ENCODE results near the gene CSNK2A1.

Gene CSNK2A1

DNA sequence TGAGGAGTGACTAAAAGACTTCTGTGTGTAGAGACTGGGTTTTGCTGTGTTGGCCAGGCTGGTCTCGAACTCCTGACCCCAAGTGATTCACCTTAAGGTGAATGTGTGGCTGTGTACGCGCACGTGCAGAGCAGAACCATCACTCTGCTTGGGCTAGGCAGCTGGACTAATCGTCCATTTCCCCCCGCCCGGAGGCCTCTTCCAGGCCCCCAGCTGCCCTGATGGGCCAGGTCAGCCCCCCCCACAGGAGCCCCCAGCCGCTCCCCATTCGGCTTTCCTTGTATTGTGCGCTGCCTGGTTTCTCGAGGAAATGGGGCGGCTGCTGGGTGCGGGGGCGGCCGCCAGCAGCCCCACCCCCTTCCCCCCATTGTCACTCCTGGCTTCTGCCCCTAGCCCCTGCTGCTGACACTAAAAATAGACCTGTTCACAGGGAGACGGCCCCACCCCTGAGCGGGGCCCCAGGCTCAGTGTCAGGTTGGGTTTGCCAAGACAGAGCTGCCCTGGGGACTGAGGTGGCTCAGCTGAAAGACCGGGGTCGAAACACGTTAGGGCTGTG lies 24.6 kb upstream of the CSNK2A1 start:
- DNase-seq (ENCODE audit: low read depth in 2 of 3, low spot score in 1 of 3): no peak

GRCh38 chr20:564192-564591 lies 20.6 kb upstream of the CSNK2A1 start:
- DNase-seq (ENCODE audit: low read depth in 2 of 3, low spot score in 1 of 3): no peak

GRCh38 chr20:563187-563586 lies 19.6 kb upstream of the CSNK2A1 start:
- no peak for DNase-seq (ENCODE audit: low read depth in 2 of 3, low spot score in 1 of 3)

DNA sequence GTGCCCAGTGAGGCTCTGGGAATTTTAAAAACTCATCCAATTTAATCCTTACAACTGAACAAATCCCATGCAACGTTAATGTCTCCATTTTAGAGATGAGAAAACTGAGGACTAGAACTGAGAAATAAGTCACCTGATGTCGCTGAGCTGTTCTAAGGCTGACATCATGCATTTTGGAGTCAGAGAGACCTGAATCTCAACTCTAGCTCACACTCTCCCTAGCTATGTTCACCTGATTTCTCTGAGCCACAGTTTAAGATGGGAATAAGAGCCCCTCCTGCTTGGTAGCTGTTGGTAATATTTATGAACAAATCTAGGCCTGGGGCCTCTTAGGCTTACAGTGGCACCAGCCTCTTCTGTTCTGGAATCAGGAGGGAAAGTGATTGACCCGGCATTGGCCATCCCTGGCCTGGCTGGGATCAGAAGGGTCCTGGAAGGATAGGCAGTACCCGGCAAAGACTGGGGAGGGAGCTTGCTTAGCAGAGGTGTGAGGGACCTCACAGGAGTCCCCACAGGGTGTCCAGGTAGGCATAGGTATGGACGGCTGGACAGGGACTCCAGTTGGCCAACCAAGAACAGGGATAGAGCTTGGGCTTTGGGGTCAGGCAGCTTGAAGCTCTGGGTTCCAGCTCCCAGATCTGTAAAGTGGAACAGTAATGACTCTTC lies 18.8 kb upstream of the CSNK2A1 start:
- no peak for DNase-seq (ENCODE audit: low read depth in 2 of 3, low spot score in 1 of 3)

GRCh38 chr20:561437-562231 lies 18.0 kb upstream of the CSNK2A1 start:
- peak; percentile 16 to 56 (median 32) for DNase-seq (ENCODE audit: low read depth in 2 of 3, low spot score in 1 of 3)

- DNase-seq (ENCODE audit: low read depth in 2 of 3, low spot score in 1 of 3): no peak
Observed at GRCh38 chr20:560680-561079, 17.1 kb upstream of the CSNK2A1 start.

DNA sequence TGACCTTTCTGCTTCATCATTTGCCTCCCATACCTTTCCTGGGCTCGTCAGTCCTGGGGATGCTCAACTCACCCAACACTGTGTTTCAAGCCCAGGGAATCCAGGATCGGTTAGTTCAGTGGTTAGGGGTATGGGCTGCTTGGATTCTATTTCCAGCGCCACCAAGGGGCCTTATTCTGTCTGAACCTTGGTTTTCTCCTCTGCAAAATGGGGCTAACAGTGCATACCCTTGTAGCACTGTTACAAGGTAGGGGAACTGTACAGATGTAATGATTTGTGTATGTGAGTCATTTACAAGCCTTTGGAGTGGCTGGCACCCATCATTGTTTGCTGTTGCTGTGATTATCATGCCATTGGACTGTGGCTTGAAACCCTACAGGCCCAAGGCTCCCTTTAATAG lies 14.5 kb upstream of the CSNK2A1 start:
- DNase-seq (ENCODE audit: low read depth in 2 of 3, low spot score in 1 of 3): no peak

GRCh38 chr20:556984-557383 lies 13.4 kb upstream of the CSNK2A1 start:
- no peak for DNase-seq (ENCODE audit: low read depth in 2 of 3, low spot score in 1 of 3)

- DNase-seq (ENCODE audit: low read depth in 2 of 3, low spot score in 1 of 3): no peak
Observed at GRCh38 chr20:555976-556385, 12.4 kb upstream of the CSNK2A1 start.

- DNase-seq (ENCODE audit: low read depth in 2 of 3, low spot score in 1 of 3): no peak
Observed at GRCh38 chr20:550611-551010, 7.0 kb upstream of the CSNK2A1 start.

DNA sequence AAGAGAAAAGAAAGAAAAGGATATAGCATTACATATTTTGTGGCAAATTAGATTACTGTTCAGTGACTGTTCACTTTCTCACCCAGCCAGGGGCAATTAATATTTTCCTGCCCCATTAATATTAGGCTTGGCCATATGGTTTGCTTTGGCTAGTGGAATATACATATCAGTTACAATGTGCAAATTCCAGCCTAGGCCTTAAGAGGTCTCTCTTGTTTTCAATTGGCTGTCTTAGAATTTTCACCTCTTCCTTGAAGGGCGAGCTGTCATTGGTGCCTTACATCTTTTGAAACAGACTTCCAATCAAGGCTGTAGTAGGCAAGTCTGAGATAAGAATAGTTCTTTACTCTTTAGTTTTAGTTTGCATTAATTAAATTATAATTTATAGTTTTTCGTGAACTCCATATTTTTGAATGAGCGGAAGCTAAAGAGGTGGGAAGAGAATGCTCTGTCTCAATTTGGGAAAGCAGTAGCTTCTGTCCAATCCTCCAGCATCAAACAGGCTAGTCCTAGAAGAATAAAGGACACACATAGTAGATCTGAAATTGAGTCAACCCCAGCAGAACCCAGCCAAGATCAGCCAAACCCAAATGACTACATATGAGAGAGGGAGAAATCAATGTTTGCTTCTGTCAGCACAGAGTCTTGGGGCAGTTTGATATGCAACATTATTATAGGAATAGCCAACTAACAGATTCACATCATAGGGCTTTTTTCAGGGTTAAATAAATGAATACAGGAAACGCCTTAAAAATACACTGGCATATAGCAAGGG lies 6.3 kb upstream of the CSNK2A1 start:
- no peak for DNase-seq (ENCODE audit: low read depth in 2 of 3, low spot score in 1 of 3)

GRCh38 chr20:548906-549305 lies 5.3 kb upstream of the CSNK2A1 start:
- DNase-seq (ENCODE audit: low read depth in 2 of 3, low spot score in 1 of 3): no peak

- no peak for DNase-seq (ENCODE audit: low read depth in 2 of 3, low spot score in 1 of 3)
Observed at GRCh38 chr20:547394-547793, 3.8 kb upstream of the CSNK2A1 start.

DNA sequence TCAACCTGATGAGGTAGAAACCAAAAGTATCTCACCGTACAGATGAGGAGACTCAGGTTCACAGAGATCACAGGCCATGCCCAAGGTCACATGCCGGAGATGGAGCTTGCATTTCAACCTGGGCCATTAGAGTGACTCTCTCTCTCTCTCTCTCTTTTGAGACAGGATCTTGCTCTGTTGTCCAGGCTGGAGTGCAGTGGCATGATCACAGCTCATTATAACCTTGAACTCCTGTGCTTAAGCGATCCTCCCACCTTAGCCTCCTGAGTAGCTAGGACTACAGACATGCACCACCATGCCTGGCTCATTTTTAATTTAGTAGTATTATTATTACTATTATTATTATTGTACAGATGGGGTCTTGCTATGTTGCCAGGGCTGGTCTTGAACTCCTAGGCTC lies 2.8 kb upstream of the CSNK2A1 start:
- no peak for DNase-seq (ENCODE audit: low read depth in 2 of 3, low spot score in 1 of 3)

GRCh38 chr20:544153-544725 lies 649 bp upstream of the CSNK2A1 start:
- no peak for DNase-seq (ENCODE audit: low read depth in 2 of 3, low spot score in 1 of 3)

DNA sequence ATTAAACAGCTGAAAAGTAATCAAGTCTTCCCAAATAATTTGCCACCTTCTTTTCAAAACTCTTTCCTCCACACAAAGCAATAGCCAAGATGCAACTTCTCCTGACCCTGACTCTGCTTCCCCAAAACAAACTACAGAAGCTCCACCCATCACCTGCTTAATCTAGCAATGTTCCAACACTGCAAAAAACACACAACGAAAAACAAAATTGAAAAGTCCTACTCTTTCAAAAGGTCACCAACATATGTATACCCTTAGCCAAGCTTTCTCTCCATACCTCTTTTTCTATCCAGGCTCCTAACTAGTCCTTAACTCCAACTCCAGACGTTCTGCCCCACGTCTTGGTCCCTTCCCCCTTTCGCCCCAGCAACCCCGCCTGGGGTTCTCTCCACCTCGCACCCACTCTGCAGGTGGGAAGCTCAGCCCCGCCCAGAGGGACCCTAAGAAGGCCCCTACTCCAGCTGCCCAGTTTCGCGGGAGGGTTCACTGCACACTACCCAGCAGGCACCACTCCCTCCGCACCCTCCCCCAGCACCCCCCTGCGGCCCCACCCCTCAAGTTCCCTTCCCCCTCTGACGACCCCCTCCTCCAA lies 717 bp downstream of the CSNK2A1 start:
- peak in 2 of 3 donors; percentile 2 to 8 for DNase-seq (ENCODE audit: low read depth in 2 of 3, low spot score in 1 of 3)

DNA sequence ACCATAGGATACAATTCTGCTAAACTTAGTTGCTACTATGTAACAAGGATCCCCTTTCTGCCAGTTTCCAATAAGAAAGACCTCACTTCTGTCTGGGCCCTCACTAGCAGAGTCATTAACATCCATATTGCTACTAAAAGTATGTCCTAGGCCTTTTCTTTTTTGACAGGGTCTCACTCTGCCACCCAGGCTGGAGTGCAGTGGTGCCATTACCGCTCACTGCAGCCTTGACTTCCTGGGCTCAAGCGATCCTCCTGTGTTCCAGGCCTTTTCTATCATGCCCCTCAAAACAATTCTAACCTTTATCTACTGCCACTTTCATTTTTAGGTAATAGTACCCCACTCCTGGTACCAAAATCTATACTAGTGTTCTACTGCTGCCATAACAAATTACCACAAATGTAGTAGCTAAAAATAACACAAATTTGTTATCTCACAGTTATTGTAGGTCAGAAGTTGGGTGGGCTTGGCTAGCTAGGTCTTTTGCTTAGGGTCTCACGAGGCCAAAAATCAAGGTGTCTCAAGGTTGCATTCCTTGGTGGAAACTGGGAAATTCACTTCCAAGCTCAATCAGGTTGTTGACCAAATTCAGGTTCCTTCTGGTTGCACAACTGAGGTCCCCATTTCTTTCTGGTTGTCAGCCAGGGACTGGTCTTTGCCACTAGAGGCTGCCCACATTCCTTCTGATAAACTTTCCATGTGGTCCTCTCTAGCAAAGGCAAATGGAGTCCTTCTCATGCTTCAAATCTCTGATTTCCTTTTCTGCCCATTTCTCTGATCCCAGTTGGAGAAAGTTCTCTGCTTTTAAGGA lies 3.0 kb downstream of the CSNK2A1 start:
- no peak for DNase-seq (ENCODE audit: low read depth in 2 of 3, low spot score in 1 of 3)

DNA sequence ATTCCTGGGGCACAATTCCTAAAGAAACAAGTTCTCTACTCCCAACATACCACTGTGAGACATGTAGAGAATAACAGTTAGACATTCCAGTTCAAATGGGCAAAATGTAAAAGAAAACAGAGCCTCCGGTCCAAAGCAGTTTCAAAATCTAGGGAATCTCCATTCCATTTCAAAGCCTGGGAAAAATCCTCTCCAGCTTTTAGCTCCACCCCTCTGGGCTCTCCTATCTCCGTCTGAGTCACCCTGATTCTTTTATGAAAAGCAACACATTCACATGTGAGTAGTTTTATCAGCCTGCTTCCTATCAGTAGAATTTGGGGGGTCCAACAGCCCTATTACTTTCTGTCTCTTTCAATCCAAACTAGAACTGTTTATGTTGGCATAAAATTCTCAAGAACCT lies 3.7 kb downstream of the CSNK2A1 start:
- DNase-seq (ENCODE audit: low read depth in 2 of 3, low spot score in 1 of 3): no peak

GRCh38 chr20:539191-539590 lies 4.4 kb downstream of the CSNK2A1 start:
- no peak for DNase-seq (ENCODE audit: low read depth in 2 of 3, low spot score in 1 of 3)

DNA sequence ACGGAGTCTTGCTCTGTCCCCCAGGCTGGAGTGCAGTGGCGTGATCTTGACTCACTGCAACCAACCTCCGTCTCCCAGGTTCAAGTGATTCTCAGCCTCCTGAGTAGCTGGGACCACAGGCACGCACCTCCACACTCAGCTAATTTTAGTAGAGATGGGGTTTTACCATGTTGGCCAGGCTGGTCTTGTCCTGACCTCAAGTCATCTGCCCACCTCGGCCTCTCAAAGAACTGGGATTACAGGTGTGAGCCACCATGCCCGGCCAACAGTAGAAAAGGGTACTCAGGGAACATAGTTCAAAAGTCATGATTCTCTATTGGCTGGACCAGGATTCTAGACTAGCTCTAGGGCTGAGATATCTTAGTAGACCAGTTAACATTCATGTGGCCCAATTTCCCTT lies 5.6 kb downstream of the CSNK2A1 start:
- DNase-seq (ENCODE audit: low read depth in 2 of 3, low spot score in 1 of 3): no peak

All from stimulated activated CD4-positive, alpha-beta T cell treated with anti-CD3 and anti-CD28 coated beads, Interleukin-12 subunit alpha, Interleukin-12 subunit beta, amount 100 ng/mL, for 48 hours (primary cell).